ENCODE data around the gene ADGRG1. TPM values are rescaled to one million over a fixed set of nuclear protein-coding genes. Genes with fewer than 3 reads are reported as not detected.

The ADGRG1 gene
- total RNA-seq, 2 donors from 2014 or later, result 0.65 to 1.3 TPM

Other genes with a start within 250 kb of the ADGRG1 start
- gene CCL17, start 223.9 kb upstream of the ADGRG1 start, total RNA-seq, result not detected
- 10 to 100 TPM; 19.3 to 35.0 TPM for gene CIAPIN1, start 181.2 kb upstream of the ADGRG1 start, total RNA-seq
- 10 to 100 TPM; 14.2 to 15.3 TPM for gene COQ9, start 181.2 kb upstream of the ADGRG1 start, total RNA-seq
- gene POLR2C, start 166.0 kb upstream of the ADGRG1 start, total RNA-seq, result 10 to 100 TPM; 76.1 to 82.6 TPM
- gene DOK4, start 142.1 kb upstream of the ADGRG1 start, total RNA-seq, result 1 to 10 TPM; 1.8 to 2.6 TPM
- 1 to 10 TPM; 3.1 to 4.9 TPM for gene CCDC102A, start 92.1 kb upstream of the ADGRG1 start, total RNA-seq
- 1 to 10 TPM; 1.6 to 2.8 TPM for gene ADGRG5, start 86.0 kb upstream of the ADGRG1 start, total RNA-seq
- under 1 TPM; 0.75 to 0.99 TPM for gene ADGRG3, start 39.7 kb downstream of the ADGRG1 start, total RNA-seq
- gene DRC7, start 66.2 kb downstream of the ADGRG1 start, total RNA-seq, result under 1 TPM in 1 of 2 donors, not detected in 1; 0.23 TPM
- gene KATNB1, start 107.1 kb downstream of the ADGRG1 start, total RNA-seq, result 10 to 100 TPM; 24.3 to 27.3 TPM
- gene KIFC3, start 173.9 kb downstream of the ADGRG1 start, total RNA-seq, result 10 to 100 TPM in 1 of 2 donors, under 1 TPM in 1; 0.70 to 15.2 TPM